C1 segment of cervical spinal cord (tissue), 14 donors: ENCODE results near the gene TTLL11.

ENCODE experiments used
- DNase-seq, 14 donors: peaks; one replicate each; lab custom pipeline; 2025; lab: John Stamatoyannopoulos, UW

The TTLL11 gene

GRCh38 chr9:121883281-121884056 lies 209.6 kb downstream of the TTLL11 start:
- DNase-seq: peak in 1 of 14 donors; percentile 48

- no peak for DNase-seq
These were observed 211.1 kb downstream of the TTLL11 start for GRCh38 chr9:121881920-121882500.

GRCh38 chr9:121880343-121880898 lies 212.7 kb downstream of the TTLL11 start:
- DNase-seq: no peak

GRCh38 chr9:121878271-121878822 lies 214.8 kb downstream of the TTLL11 start:
- no peak for DNase-seq

- DNase-seq: no peak
These were observed 216.3 kb downstream of the TTLL11 start for GRCh38 chr9:121876658-121877271.

- DNase-seq: no peak
These were observed 216.9 kb downstream of the TTLL11 start for GRCh38 chr9:121876255-121876654.

GRCh38 chr9:121874524-121874923 lies 218.6 kb downstream of the TTLL11 start:
- DNase-seq: no peak

GRCh38 chr9:121871431-121872025 lies 221.6 kb downstream of the TTLL11 start:
- DNase-seq: peak in 1 of 14 donors; percentile 67

GRCh38 chr9:121870271-121870670 lies 222.8 kb downstream of the TTLL11 start:
- no peak for DNase-seq

GRCh38 chr9:121868626-121869025 lies 224.5 kb downstream of the TTLL11 start:
- DNase-seq: no peak

- DNase-seq: no peak
These were observed 226.2 kb downstream of the TTLL11 start for GRCh38 chr9:121866927-121867326.

- no peak for DNase-seq
These were observed 227.2 kb downstream of the TTLL11 start for GRCh38 chr9:121865884-121866283.

- no peak for DNase-seq
These were observed 228.0 kb downstream of the TTLL11 start for GRCh38 chr9:121865060-121865459.

- no peak for DNase-seq
These were observed 229.2 kb downstream of the TTLL11 start for GRCh38 chr9:121863955-121864354.

GRCh38 chr9:121862371-121863332 lies 230.5 kb downstream of the TTLL11 start:
- no peak for DNase-seq

- DNase-seq: peak in 4 of 14 donors; percentile 16 to 50 (median 37)
These were observed 231.5 kb downstream of the TTLL11 start for GRCh38 chr9:121861501-121862180.

GRCh38 chr9:121860744-121861143 lies 232.4 kb downstream of the TTLL11 start:
- DNase-seq: no peak

- no peak for DNase-seq
These were observed 232.9 kb downstream of the TTLL11 start for GRCh38 chr9:121860213-121860612.

GRCh38 chr9:121859646-121860045 lies 233.5 kb downstream of the TTLL11 start:
- no peak for DNase-seq

GRCh38 chr9:121858788-121859187 lies 234.3 kb downstream of the TTLL11 start:
- DNase-seq: no peak
